HEK293 (cell line): ENCODE results near the gene PRH1.

Experiments
- KLF9 ChIP-seq: fragments of 450-650 bp; formaldehyde crosslinking; IDR thresholded peaks from 2 replicates; pipeline ENCODE4 v1.5.1; 2016; ENCODE audit warnings: missing biosample characterization, missing genetic modification characterization, low read depth
- PATZ1 ChIP-seq: fragments of 450-650 bp; formaldehyde crosslinking; IDR thresholded peaks from 2 replicates; pipeline ENCODE4 v1.5.1; 2016; ENCODE audit warnings: missing biosample characterization, missing genetic modification characterization
- PRDM2 ChIP-seq: fragments of 450-650 bp; formaldehyde crosslinking; IDR thresholded peaks from 2 replicates; pipeline ENCODE4 v1.5.1; 2016; ENCODE audit warnings: missing biosample characterization, missing genetic modification characterization, borderline replicate concordance
- SP3 ChIP-seq: fragments of 450-650 bp; formaldehyde crosslinking; IDR thresholded peaks from 2 replicates; pipeline ENCODE4 v1.5.1; 2016; ENCODE audit warnings: missing biosample characterization, missing genetic modification characterization
- ZBTB8A ChIP-seq: fragments of 450-650 bp; formaldehyde crosslinking; IDR thresholded peaks from 2 replicates; pipeline ENCODE4 v1.5.1; 2016; ENCODE audit warnings: missing biosample characterization, missing genetic modification characterization
- ZFP41 ChIP-seq: fragments of 450-650 bp; formaldehyde crosslinking; IDR thresholded peaks from 2 replicates; pipeline ENCODE4 v1.5.1; 2016; ENCODE audit warnings: missing biosample characterization, missing genetic modification characterization, borderline replicate concordance
- ZNF112 ChIP-seq: fragments of 450-650 bp; formaldehyde crosslinking; IDR thresholded peaks from 2 replicates; pipeline ENCODE4 v1.5.0; 2017; ENCODE audit warnings: missing biosample characterization, missing genetic modification characterization
- ZNF133 ChIP-seq: fragments of 450-650 bp; formaldehyde crosslinking; IDR thresholded peaks from 2 replicates; pipeline ENCODE4 v1.5.1; 2016; ENCODE audit warnings: missing biosample characterization, missing genetic modification characterization
- ZNF211 ChIP-seq: fragments of 450-650 bp; formaldehyde crosslinking; IDR thresholded peaks from 2 replicates; pipeline ENCODE4 v1.5.1; 2016; ENCODE audit warnings: low read depth, missing biosample characterization, missing genetic modification characterization
- ZNF214 ChIP-seq: fragments of 450-650 bp; formaldehyde crosslinking; IDR thresholded peaks from 2 replicates; pipeline ENCODE4 v1.5.1; 2017; ENCODE audit warnings: missing biosample characterization, mild to moderate bottlenecking, missing genetic modification characterization, borderline replicate concordance
- ZNF239 ChIP-seq: fragments of 450-650 bp; formaldehyde crosslinking; IDR thresholded peaks from 2 replicates; pipeline ENCODE4 v1.5.1; 2016; ENCODE audit warnings: missing biosample characterization, missing genetic modification characterization
- ZSCAN30 ChIP-seq: fragments of 450-650 bp; IDR thresholded peaks from 2 replicates; pipeline ENCODE4 v1.5.1; 2018; ENCODE audit warnings: missing biosample characterization, mild to moderate bottlenecking, missing genetic modification characterization, moderate library complexity
- ZXDB ChIP-seq: fragments of 450-650 bp; formaldehyde crosslinking; IDR thresholded peaks from 2 replicates; pipeline ENCODE4 v1.5.1; 2016; ENCODE audit warnings: missing biosample characterization, missing genetic modification characterization
- TF ChIP-seq, protein P1 (sequence below): fragments of 450-650 bp; formaldehyde crosslinking; IDR thresholded peaks from 2 replicates; pipeline ENCODE4 v1.5.1; 2016; ENCODE audit warnings: missing biosample characterization, missing genetic modification characterization

DNA sequence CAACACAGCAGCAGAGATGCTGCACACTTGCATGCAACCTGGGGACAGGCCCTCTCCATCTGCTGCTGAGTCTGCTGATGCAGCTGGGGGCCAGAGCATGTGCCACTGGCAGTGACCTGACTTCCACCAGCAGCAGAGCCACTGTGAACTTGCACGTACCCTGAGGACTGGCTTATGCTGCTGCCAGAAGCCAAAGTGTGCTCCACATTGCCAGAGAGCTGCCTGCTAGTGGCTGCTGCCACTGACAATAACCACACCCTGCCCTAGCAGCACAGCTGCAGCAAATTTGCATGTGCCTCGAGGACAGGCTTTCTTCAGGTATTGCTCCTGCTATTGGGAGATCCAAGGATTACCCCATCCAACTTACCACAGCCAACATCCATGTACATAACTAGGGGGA lies 30.3 kb downstream of the PRH1 start:
- no peak for TF ChIP-seq PATZ1 (tag by site-specific recombination)
- TF ChIP-seq, protein P1, sequence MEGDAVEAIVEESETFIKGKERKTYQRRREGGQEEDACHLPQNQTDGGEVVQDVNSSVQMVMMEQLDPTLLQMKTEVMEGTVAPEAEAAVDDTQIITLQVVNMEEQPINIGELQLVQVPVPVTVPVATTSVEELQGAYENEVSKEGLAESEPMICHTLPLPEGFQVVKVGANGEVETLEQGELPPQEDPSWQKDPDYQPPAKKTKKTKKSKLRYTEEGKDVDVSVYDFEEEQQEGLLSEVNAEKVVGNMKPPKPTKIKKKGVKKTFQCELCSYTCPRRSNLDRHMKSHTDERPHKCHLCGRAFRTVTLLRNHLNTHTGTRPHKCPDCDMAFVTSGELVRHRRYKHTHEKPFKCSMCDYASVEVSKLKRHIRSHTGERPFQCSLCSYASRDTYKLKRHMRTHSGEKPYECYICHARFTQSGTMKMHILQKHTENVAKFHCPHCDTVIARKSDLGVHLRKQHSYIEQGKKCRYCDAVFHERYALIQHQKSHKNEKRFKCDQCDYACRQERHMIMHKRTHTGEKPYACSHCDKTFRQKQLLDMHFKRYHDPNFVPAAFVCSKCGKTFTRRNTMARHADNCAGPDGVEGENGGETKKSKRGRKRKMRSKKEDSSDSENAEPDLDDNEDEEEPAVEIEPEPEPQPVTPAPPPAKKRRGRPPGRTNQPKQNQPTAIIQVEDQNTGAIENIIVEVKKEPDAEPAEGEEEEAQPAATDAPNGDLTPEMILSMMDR, result no peak
- no peak for TF ChIP-seq ZFP41 (tag by site-specific recombination)
- TF ChIP-seq PRDM2 (tag by site-specific recombination), result no peak
- no peak for TF ChIP-seq ZNF133 (tag by site-specific recombination)
- TF ChIP-seq ZXDB (tag by site-specific recombination), result no peak
- TF ChIP-seq ZSCAN30 (tag by site-specific recombination), result no peak
- TF ChIP-seq ZBTB8A (tag by site-specific recombination), result no peak
- no peak for TF ChIP-seq ZNF112 (tag by site-specific recombination)
- no peak for TF ChIP-seq KLF9 (tag by site-specific recombination)
- TF ChIP-seq ZNF211, result no peak
- TF ChIP-seq ZNF239 (tag by site-specific recombination), result no peak
- TF ChIP-seq ZNF214 (tag by site-specific recombination), result no peak
- TF ChIP-seq SP3 (tag by site-specific recombination), result no peak
